ENCODE results near the gene CDH4.

- TF ChIP-seq CTCF (IDR thresholded peaks at IDR 0.05) (no peak), POLR2AphosphoS5 (IDR thresholded peaks at IDR 0.05; ENCODE audit: low read depth, low read length) (no peak), TCF7L2 (IDR thresholded peaks at IDR 0.05; ENCODE audit: low read depth, low read length) (no peak), REST (IDR thresholded peaks at IDR 0.05; ENCODE audit: insufficient read depth in 1 of 2, low read depth in 2 of 2, low read length in 1 of 2) (no peak)
Measured at GRCh38 chr20:61357119-61357518, 105.1 kb downstream of the CDH4 start.
